HG02981 (cell line): Measurements from ENCODE around the gene TMEM63C.

Source experiments
- ATAC-seq: cut with Tn5 transposase; IDR thresholded peaks from one replicate; pipeline ENCODE4 v1.9.1; 2021; ENCODE audit warnings: mild to moderate bottlenecking, moderate library complexity; ENCODE audit not compliant: unreplicated experiment

Gene TMEM63C

DNA sequence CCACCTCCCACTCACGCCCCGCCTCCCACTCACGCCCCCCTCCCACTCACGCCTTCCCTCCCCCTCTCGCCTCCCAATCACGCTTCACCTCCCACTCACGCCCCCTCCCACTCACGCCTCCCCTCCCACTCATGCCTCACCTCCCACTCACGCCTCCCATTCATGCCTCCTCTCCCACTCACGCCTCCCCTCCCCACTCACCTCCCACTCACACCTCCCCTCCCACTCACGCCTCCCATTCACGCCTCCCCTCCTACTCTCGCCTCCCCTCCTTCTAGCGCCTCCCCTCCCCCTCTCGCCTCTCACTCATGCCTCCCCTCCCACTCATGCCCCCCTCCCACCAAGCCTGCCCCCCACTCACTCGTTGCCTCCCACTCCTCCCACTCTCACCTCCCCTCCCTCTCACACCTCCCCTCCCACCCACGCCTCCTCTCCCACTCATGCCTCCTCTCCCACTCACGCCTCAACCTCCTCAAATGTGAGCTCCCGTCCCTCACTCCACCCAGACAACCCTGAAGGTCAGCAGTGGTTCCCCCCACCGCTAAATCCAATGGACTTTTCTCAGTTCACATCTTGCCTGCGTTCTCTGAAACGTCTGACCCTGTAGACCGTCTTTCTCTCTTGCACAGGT is 39.8 kb downstream of the TMEM63C start:
- no peak for ATAC-seq

DNA sequence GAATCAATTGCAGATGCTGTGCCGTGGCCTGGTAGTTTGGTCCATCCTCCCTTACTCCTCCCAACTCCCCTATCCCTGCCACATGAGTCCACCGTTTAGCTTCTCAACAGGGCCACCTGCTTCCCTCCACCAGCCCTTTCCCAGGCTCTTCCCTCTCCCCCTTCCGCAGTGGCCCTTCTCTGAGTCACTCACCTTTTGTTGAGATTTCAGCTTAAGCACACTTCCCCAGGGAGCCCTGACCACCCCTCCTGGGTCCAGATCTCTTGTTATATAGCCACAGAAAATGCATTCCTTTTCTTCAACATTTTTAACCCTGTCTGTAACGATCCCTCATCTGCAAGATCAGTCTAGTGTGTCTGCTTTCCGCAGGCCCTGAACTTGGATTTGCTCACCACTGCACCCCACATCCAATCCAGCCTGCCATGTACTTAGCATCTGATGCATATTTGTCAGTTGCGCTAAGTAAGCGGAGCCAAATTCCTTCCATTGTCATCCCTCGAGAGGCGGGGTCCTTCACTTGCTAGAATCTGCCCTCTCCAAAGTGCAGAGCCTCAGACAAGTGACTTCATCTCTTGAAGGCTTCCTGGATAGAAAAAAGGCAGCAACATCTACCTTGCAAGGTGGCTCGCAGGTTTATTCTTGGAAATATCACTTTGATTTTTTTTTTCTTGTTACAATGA is 41.1 kb downstream of the TMEM63C start:
- ATAC-seq = no peak

DNA sequence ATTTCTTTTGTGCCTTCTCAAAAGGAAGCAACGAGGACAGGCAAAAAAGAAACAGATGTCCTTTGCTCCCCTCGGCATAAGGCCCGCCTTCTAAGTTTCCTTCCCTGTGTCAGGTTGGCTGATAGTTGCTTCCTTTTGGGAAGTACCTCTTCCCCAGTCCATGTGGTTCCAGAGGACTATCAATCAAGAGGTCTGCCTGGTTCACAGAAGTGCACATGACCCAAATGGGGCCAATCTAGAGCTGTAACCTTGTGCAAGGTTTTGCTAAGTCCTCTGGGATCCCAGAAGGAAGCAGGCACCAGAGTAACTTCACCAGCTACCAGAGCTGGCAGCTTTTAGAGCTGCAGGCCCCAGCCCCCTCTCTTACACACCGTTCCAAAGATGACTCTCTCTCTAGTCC is 42.6 kb downstream of the TMEM63C start:
- ATAC-seq = no peak

DNA sequence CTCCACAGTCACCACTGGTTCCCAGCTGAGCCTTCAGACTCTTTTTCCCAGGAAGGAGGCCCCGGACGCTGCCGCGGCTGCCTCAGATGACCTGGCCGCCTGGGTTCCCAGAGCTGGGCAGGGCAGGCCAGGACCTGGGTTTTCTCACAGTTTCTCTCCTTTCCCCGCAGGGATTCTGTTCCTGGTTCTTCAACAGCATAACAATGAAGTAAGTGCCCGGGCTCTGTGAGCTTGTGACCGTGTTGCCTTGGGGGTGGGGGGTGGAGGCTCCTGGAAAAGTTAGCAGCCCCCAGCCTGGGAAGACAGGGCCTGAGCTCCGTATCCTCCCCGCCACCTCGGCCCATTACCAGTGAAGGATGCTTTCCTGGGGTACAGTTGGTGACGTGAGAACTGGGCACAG is 43.7 kb downstream of the TMEM63C start:
- ATAC-seq = no peak

DNA sequence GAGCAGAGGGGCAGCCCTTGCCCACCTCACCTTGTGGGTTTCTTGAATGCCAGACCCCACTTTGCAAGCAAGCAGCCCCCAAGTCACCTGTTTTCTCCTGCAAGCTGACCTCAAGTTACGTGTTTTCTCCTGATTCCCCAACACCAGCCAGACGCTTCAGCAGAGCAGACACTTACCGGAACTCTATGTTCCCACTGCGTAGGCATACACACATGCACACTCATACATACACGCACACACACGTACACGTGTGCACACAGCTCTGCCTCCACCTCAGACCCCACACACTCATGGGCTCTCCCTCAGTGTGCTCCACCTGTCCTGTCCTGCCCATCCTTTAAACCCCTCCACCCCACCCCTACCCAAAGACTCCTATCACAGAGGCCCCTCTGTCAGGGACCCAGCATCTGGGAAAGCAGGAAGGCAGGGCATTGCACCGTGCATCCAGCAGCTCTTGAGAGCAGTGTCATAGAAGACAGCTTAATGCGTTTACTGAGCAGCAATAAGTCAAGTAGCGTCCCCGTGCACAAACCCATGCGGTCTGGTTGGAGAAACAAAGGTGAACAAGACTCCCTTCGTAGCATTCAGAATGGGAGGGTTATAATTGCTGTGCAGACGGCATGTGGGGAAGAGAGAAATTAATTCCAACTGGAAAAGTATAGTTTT is 44.4 kb downstream of the TMEM63C start:
- no peak for ATAC-seq

DNA sequence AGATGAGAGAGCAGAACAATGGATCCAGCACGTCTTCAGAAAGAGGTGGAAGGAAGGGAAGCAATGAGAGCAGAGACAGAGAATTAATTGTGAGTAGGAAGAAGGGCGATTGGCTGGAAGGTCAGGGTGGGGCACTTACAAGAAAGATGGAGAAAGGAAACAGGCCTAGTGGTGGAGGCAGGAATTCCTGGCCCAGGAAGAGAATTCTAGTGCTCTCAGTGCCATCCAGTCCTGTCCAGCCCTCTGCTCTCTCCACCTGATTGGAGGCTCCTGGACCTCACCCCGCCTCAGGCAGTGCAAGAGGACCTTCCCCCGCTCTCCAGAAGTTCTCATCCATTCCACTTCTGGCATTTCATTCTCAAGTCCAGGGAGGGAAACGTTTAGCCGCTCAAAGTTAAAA is 46.5 kb downstream of the TMEM63C start:
- no peak for ATAC-seq

DNA sequence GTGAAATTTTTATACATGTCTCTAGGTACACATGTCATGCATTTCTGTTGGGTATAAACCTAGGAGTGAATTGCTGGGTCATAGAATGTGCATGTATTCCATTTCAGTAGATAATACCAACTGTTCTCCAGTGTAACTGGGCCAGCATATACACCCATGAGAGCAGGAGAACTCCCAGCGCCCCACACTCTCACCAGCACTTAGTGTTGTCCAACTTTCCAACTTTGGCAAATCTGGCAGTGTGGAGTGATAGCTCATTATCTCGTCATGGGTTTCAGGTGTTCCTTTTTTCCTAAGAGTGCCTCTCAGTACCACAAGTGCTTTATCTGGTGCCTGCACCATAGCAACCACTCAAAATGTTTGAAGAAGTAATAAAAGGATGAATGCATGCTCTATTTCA is 49.3 kb downstream of the TMEM63C start:
- ATAC-seq = no peak

DNA sequence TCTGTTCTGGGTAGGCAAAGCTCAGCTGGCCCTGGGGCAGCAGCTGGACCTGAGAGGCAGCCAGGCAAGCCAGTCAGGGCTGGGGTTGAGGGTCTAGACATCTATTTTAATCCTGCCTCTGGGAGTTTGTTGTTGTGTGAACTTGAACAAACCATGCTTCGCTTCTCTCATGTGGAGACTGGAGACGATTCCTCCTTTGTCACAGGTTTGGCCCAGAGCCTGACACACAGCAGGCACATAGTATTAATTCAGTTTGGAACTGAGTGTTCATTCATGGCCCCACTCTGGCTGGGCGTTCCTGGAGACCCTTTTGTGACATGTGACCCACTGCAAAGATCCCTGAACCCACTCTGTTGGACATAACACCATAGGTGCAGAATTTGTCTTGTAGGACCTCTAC is 50.1 kb downstream of the TMEM63C start:
- no peak for ATAC-seq

DNA sequence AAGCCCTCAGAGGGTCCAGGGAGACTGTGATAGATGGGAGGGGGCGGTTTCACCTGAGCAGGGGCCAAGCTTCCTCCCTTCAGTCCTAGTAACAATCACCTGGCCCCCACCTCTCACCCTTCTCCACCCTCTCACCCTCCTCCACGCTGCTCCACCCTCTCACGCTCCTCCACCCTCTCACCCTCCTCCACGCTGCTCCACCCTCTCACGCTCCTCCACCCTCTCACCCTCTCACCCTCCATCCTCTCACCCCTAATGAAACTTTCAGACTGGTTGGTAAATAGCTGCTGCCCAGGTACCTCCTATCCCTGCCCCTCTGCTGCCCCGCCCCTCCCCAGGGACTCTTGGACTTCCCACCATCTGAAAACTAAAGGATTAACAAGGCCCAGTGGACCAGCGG is 55.2 kb downstream of the TMEM63C start:
- ATAC-seq = no peak

DNA sequence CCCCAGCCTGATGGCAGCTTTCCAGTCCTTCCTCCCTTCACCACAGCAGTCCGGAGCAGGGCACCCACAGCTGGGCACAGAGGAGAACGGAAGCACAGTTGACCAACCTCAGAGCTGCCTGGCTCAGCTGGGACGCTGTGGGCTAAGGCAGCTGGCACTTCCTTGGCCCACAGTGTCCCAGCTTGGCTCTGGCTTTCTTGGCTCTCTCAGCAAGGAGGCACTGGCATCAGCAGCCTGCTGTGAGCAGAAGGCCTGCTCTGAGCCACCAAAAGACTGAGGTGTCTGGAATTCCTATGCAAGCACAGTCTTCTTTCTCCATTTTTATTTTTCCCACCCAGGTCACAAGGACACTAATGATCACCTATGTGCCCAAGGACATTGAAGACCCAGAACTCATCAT is 56.8 kb downstream of the TMEM63C start:
- ATAC-seq = no peak

DNA sequence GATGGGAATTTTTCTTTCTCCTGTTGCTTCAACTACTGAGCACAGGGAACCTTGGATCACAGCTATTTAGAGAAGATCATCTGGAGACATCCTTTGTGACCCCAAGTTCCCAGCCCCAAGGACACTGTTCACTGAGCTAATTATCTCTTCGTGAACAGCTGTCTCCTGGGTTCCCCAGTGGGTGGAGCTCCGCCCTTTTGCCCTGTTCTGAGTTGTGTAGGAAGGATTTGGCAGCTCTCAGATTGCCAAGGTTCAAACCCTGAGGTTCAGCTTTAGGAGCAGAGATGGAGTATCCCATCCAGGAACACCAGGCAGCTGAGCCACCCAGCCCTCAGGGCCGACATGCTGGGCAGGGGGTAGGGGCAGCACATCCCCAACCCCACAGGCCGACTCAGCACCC is 57.4 kb downstream of the TMEM63C start:
- no peak for ATAC-seq

DNA sequence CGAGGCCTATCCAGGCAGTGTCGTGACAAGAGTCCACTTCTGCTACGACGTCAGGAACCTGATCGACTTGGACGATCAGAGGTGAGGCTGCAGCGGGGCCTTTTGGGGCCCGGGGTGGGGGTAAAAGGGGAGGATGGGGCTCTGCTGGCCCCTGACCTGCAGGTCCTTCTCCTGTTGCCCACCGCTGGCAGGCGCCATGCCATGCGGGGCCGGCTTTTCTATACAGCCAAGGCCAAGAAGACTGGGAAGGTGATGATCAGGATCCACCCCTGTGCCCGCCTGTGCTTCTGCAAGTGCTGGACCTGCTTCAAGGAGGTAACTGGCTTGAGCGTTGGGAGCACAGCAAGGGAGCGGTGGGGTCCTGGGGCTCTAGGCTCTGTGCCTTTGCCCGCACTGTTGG is 57.8 kb downstream of the TMEM63C start:
- no peak for ATAC-seq

DNA sequence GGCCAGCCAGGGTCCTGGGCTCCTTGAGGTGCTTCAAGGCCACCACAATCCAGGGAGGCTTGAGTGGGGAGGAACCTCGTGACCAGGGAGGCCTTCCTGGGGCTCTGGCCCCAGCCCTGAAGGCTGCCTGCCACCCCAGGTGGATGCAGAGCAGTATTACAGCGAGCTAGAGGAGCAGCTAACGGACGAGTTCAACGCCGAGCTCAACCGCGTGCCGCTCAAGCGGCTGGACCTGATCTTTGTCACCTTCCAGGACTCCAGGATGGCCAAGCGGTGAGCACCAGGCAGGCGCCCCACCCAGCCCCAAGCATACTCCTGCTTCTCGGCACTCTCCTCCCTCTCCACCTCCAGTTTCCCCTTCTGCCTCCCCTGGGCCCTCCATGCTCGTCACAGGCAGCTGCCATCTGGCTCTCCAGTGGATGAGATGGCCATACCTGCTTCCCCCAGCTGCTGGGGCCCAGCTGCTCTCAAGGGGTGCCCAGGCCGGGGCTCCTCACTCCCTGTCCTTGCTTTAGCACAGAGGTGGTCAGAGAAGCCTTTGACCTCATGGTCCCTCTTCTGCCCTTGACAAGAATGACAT is 58.8 kb downstream of the TMEM63C start:
- ATAC-seq = no peak

DNA sequence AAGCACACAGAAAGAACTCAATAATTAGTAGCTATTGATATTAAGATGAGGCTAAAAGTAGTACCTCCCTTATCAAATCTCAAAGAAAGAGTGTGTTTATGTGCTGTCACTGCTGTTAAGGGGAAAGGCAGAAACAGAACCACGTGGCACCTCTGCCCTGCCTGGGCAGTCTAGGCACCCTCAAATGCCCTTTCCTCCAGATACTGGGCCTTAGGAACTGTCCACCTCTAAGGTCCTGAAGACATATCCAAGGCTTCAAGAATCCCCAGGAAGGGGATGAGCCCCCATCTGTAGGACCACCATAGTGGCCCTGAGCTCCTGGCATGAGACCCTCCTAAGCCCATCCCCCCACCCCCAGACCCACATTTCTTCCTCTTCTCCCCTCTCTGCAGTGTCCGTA is 60.4 kb downstream of the TMEM63C start:
- ATAC-seq = no peak

DNA sequence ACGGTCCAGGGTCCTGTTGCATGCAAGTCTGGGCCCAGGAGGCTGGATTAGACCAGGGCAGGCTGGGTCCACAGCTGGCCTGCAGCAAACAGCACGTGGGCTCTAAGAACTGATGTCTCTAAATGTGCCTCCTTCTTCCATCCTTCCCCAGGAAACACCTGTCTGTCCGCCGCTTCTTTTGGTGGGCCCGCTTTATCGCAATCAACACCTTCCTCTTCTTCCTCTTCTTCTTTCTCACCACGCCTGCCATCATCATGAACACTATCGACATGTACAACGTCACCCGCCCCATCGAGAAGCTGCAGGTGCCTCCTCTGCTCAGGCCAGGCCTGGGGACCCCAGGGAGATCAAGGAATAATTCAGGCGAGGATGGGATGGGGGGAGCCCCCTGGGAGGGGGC is 61.2 kb downstream of the TMEM63C start:
- no peak for ATAC-seq

DNA sequence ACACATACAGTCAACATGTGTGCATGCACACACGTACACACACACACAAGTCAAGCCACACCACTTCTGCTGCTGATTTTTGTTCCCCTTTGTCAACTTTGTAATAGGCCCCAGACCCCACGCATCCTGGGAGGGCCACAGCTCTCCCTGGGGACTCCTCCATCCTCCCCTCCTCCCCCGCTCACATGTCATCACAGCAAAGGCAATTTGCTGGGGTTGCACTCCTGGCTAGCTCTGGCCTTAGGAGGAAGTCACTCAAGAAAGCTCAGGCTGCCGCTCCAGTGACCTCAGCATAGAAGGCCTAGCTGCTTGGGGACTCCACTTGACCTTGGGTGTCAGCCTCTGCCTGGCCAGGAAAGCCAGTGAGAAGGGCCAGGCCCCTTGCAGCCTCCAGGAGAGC is 62.3 kb downstream of the TMEM63C start:
- no peak for ATAC-seq

DNA sequence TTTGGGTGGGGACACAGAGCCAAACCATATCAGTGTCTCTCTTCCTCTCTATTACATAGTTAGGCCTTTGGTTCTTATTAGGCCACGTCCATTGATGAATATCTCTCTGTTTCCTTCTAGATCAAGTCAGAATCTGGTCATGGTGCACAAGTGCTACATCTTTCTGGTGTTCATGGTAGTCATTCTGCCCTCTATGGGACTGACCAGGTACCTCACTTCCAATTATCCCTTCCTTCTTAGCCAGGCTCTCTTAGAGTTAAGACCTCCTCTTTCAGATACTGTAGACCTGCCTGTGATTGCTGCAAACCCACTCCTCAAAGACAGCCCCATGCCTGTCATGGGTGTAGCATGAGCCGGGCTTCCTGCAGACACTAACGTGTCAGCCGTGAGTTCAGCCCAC is 64.2 kb downstream of the TMEM63C start:
- ATAC-seq = no peak

DNA sequence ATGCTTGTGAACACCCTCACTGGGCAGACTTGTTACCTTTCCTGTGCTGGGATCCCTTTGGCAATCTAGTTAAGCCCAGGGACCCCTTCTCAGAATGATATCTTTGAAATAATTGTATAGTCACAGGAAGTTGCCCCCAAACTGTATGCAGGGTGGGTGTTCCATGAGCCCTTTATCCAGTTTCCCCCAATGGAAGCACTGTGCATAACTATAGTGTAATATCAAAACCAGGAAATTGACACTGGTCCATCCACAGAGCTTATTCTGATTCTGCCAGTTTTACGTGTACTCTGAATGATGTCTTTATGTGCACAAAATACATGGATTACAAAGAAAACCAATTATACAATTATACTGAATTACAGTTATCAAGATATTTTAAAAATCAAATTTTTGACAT is 65.2 kb downstream of the TMEM63C start:
- no peak for ATAC-seq

DNA sequence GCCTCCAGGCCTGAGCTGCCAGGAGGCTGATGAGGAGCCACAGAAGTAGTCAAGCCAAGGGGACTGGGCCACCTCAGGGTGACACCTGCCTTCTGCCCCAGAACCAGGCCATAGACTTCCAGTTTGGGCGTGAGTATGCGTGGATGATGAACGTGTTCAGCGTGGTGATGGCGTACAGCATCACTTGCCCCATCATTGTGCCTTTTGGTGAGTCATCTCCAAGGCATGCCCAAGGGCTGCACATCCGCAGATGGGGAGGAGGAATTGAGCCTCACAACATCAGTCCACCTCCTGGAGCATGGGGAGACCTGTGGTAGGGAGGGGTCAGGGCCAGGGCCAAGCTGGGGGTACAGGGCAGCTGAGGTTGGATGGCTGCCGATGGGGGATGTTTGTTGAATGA is 67.1 kb downstream of the TMEM63C start:
- no peak for ATAC-seq

DNA sequence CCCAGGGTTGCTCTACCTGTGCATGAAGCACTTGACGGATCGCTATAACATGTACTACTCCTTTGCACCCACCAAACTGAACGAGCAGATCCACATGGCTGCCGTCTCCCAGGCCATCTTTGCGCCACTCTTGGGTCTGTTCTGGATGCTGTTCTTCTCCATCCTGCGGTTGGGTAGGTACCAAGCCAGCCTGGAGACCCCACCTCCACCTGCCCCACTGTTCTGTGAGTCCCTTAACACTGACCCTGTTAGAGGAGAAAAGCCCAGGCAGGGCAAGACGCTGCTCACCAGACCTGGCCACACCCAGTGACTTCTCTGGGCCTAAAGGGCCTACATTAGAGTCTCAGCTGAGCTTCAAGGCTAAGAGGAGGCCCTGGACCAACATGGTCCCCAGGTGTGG is 67.7 kb downstream of the TMEM63C start:
- ATAC-seq = no peak

DNA sequence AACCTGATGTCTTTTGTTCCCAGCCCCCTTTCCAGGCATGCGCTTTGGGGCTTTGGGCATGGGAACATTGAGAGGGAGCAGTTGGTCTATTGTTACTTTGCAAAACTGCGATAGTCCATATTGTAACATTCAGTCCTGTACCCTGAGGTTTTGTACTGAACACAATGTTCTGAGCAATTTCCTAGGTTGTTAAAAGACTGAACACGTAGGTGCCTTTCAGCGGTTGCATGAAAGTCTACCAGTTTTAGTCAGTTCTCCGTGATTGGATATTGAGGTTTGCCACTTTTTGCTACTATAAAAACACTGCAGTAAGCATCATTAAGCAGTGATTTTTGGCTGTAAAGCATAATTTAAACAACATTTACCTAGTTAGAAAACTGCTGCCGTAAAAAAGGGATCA is 69.3 kb downstream of the TMEM63C start:
- no peak for ATAC-seq

DNA sequence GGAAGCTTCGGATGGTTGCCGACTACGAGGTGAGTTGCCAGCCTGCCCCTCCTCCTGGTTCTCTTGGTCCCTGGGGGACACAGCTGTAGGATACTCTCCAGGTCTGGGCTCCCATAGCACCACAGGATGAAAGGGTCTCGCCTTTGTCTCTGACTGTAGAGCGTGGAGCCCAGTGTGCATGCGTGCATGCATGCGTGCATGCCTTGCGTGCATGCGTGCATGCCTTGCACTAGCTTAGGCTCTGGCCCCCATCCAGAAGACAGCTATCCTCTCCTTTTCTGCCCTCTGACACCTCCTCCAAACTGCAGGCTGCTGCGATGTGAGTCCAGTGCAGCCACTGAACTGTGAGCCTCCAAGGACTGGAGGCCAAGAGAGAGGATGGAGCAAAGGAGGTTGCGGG is 70.3 kb downstream of the TMEM63C start:
- ATAC-seq = no peak
